Measurements from ENCODE around the gene DEFB132. TPM values are rescaled to one million over a fixed set of nuclear protein-coding genes. Genes with fewer than 3 reads are reported as not detected.
"Not testable (repeated sequence)": the region's sequence is repeated elsewhere in the genome, so short reads cannot be mapped to it uniquely, and the experiment has no call there.

DEFB132 gene, protein sequence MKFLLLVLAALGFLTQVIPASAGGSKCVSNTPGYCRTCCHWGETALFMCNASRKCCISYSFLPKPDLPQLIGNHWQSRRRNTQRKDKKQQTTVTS
- under 1 TPM in 1 of 4 donors, not detected in 3; 0.10 TPM for polyA plus RNA-seq (ENCODE audit: insufficient read length in 4 of 4)

DNA sequence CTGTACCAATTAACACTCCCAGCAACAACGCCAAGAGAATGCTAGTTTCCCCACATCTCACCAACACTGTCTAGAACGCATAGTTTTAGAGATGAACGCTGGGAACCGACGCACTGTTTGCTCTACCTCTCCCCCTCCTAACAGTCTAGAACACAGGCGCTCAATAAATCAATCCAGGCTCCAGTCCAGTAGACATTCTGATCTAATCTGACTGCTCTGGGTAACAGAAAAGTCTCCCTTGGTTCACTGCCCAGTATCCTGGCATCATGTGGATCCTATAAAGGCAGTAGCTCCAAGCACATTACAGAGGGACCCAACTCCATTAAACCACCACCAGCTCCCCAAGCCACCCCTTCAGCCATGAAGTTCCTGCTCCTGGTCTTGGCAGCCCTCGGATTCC, at the start of gene DEFB132:
TSS of gene DEFB132 (plus strand) at position 306 of the 400 bp plus-strand sequence. CDS start at position 361, 55 bp downstream.
- no peak for DNase-seq (ENCODE audit: low read depth in 4 of 4, low spot score in 2 of 4)

GRCh38 chr20:208942-209566, 48.5 kb upstream of the DEFB132 start:
- peak in 1 of 4 donors; percentile 21 for DNase-seq (ENCODE audit: low read depth in 4 of 4, low spot score in 2 of 4)

DNA sequence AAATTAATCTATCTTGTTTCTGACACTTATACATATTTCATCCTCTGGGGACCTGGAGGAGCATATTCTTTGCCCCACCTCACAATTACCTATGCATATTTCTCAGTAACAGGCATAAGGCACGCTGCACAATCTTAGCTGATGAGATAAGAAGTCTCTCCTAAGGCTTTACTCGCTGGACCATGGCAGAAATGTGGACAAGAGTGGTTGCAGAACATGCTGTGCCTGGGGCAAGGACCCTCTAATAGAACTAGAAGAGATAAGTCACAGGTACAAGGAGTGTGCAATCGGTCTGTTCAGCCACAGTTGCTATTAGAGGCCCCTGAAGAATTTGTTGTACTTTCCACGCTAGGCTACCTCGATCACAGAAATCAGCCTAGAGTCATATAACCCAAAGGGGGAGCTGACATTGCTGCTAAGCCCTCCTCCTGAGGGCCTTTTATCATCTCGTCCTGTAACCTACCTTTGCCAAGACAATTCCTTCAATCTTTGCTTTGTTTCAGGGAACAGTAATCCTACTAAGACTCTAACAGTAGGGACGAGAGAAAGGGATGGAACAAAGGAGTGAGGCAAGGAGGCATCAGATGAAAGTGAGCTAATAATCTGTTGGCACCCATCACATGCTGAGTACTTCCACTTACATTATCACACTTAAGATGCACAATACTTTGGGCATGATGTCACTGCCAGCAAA, 46.6 kb upstream of the DEFB132 start:
- DNase-seq (ENCODE audit: low read depth in 4 of 4, low spot score in 2 of 4) = no peak

DNA sequence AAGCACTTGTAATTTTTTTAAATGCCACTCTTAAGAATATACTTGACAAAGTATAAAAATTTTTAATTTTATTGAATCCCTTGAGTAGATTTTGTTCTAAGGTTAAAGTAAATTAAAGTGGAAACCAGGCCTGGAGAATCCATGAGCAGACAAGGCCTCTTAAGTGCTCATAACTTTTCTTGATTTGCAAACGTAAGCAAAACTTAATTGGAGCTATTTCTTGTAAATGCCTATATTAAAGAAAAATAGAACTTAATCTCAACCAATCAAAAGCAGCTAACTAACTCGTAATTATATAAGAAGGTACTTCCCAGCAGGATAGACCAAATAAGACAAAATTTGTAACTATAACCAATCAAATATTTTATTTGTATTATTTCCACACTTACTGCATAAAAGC, 43.1 kb upstream of the DEFB132 start:
- DNase-seq (ENCODE audit: low read depth in 4 of 4, low spot score in 2 of 4) = no peak

GRCh38 chr20:215796-216195, 41.7 kb upstream of the DEFB132 start:
- DNase-seq (ENCODE audit: low read depth in 4 of 4, low spot score in 2 of 4) = no peak

GRCh38 chr20:217266-217665, 40.3 kb upstream of the DEFB132 start:
- DNase-seq (ENCODE audit: low read depth in 4 of 4, low spot score in 2 of 4) = no peak

DNA sequence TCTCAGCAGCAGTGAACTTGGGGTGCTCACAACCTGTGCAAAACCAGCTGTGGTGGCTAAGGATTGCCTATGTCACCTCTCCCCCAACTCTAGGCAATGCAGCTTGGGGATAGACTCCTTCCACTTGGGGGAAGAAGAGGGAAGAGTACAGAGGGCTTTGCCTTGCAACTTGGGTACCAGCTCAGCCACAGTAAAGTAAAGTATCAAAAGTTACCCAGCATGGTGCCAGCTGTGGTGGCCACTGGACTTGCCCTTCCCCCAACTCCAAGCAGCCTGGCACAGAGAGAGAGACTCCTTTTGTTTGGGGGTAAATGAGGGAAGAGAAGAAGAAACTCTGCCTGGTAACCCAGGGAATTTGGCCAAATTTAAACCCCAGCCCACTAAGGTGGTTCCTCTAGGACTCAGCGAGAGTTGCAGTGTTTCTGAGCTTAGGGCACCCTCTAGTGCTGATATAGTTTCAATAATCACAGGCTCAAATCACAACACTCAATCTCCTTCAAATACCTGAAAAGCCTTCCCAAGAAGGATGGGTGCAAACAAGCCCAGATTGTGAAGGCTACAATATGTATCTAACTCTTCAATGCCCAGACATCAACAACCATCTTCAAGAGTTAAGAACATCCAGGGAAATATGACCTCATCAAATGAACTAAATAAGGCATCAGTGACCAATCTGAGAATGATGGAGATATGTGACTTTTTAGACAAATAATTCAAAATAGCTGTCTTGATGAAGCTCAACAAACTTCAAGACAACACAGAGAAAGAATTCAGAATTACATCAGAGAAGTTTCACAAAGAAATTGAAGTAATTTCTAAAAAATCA, 38.0 kb upstream of the DEFB132 start:
- peak in 1 of 4 donors; percentile 15 for DNase-seq (ENCODE audit: low read depth in 4 of 4, low spot score in 2 of 4)

DNA sequence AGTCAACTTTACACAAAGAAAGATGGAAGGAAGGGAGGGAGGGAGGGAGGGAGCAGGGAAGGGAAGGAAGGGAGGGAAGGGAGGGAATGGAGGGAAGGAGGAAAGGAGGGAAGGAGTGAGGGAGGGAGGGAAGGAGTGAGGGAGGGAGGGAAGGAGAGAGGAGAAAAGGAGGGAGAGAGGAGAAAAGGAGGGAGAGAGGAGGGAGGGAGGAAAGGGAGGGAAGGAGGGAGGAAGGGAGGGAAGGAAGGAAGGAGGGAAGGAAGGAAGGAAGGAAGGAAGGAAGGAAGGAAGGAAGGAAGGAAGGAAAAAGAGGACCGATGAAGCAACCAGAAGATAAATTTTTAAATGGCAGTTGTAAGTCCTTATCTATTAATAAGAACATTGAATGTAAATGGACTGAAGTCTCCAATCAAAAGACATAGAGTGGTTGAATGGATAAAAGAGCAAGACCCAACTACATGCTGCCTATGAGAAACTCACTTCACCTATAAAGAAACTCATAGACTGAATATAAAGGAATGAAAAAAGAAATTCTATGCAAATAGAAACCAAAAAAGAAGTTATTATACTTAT, 36.2 kb upstream of the DEFB132 start:
- DNase-seq (ENCODE audit: low read depth in 4 of 4, low spot score in 2 of 4) = no peak

DNA sequence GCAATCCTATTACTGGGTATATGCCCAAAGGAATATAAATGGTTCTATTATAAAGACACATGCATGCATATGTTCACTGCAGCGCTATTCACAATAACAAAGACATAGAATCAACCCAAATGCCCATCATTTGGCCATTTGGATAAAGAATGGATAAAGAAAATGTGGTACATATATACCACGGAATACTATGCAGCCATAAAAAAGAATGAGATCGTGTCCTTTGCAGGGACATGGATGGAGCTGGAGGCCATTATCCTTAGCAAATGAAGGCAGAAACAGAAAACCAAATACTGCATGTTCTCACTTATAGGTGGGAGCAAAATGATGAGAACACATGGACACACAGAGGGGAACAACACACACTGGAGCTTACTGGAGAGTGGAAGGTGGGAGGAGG, 31.6 kb upstream of the DEFB132 start:
- DNase-seq (ENCODE audit: low read depth in 4 of 4, low spot score in 2 of 4) = not testable (repeated sequence)

DNA sequence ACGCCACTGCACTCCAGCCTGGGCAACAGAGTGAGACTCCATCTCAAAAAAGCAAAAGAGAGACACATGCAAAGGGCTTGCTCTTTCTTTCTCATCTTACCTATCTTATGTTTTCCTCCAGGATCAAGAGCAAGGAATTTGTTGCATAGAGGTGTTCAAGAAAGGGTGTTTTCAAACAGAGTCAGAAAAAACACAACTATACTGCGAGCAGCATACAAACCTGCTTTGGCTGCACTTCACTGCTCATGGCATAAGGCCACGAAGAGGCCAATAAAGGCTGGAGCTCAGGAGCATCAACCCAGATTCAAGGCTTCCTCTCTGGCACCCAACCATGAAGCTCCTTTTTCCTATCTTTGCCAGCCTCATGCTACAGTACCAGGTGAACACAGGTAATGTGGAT, 30.6 kb upstream of the DEFB132 start, which contains the start of gene DEFB129:
TSS of gene DEFB129 (plus strand) at position 301 of the 400 bp plus-strand sequence. CDS start at position 332, 31 bp downstream.
- no peak for DNase-seq (ENCODE audit: low read depth in 4 of 4, low spot score in 2 of 4)

GRCh38 chr20:227439-228105, 30.0 kb upstream of the DEFB132 start:
- no peak for DNase-seq (ENCODE audit: low read depth in 4 of 4, low spot score in 2 of 4)

GRCh38 chr20:235891-236290, 21.6 kb upstream of the DEFB132 start:
- no peak for DNase-seq (ENCODE audit: low read depth in 4 of 4, low spot score in 2 of 4)

GRCh38 chr20:237489-237888, 20.0 kb upstream of the DEFB132 start:
- no peak for DNase-seq (ENCODE audit: low read depth in 4 of 4, low spot score in 2 of 4)

- DNase-seq (ENCODE audit: low read depth in 4 of 4, low spot score in 2 of 4) = no peak
Measured at GRCh38 chr20:237929-238328, 19.6 kb upstream of the DEFB132 start.

- DNase-seq (ENCODE audit: low read depth in 4 of 4, low spot score in 2 of 4) = no peak
Measured at GRCh38 chr20:242905-243304, 14.6 kb upstream of the DEFB132 start.

GRCh38 chr20:251354-251753, 6.2 kb upstream of the DEFB132 start:
- no peak for DNase-seq (ENCODE audit: low read depth in 4 of 4, low spot score in 2 of 4)

DNA sequence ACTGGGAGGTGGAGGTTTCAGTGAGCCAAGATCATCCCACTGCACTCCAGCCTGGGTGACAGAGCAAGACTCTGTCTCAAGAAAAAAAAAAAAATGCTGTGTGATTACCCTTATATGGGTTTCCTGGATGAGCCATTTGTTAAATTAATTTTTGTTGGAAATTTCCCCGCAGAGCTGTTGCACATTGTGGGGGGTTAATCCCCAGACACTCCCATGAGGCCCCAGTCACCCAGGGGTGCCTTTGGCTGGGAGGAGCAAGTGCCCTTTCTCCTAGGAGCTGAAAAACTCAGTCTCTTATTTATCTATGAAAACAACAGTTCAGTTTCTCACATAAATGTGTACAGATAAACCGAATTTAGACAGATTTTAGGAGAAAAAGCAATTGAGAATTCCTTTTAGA, 4.7 kb upstream of the DEFB132 start:
- DNase-seq (ENCODE audit: low read depth in 4 of 4, low spot score in 2 of 4) = no peak

DNA sequence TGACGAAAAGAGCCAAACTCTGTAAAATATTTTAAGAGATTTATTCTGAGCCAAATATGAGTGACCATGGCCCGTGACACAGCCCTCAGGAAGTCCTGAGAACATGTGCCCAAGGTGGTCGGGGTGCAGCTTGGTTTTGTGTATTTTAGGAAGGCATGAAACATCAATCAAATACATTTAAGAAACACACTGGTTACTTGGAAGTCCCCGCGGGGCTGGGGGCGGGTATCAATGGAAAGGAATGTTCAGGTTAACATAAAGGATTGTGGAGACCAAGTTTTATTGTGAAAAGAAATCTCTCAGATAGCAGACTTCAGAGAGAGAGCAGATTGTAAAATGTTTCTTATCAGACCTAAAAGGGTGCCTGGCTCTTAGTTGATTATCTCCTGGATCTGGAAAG, 4.1 kb upstream of the DEFB132 start:
- DNase-seq (ENCODE audit: low read depth in 4 of 4, low spot score in 2 of 4) = not testable (repeated sequence)

DNA sequence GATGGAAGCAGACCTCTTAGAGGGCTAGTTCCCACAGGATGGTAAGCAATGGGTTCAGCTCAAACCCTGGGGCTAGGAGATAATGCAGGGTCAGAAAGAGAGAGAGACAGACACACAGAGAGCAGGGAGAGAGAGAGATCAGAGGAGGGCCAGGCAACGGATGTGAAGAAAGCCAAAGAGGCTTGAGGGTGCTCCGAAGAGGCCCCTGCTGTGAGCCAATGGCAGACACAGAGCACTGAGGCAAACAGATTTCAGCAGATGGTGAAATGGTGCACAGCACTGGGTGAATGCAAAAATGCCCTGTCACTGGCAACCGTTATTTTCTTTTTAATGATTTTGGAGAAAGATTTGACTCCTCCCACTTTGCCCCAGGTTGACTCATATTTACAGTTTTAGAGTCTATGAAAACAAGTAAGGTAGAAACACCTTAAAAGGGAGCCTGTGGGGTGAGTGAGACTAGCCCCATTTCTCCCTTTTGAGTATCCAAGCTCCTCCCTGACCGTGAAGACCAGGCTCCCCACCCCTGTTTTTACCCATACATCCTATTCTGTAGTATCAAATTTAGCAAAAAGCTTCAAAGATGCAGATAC, 840 bp downstream of the DEFB132 start:
- DNase-seq (ENCODE audit: low read depth in 4 of 4, low spot score in 2 of 4) = no peak

- DNase-seq (ENCODE audit: low read depth in 4 of 4, low spot score in 2 of 4) = no peak
Measured at GRCh38 chr20:258963-259362, 1.4 kb downstream of the DEFB132 start.

Measured in left renal cortex interstitium (tissue), 4 donors.